NT2/D1 (cell line): ENCODE measurements around the gene C12orf76.

Source experiments
- DNase-seq: peaks from one replicate; pipeline ENCODE4 v3.0.0-alpha.2; 2011; ENCODE audit warnings: low read depth, low spot score
- H3K27me3 ChIP-seq: 2 replicates; pipeline ENCODE4 v1.6.0; 2011; ENCODE audit warnings: mild to moderate bottlenecking; ENCODE audit not compliant: insufficient read length, insufficient read depth
- H3K36me3 ChIP-seq: 2 replicates; pipeline ENCODE4 v1.6.1; 2011; ENCODE audit warnings: mild to moderate bottlenecking, low read length, mixed read lengths; ENCODE audit not compliant: insufficient read depth, insufficient read length
- H3K4me1 ChIP-seq: 2 replicates; pipeline ENCODE4 v1.5.1; 2011; ENCODE audit not compliant: insufficient read depth, insufficient read length
- H3K4me3 ChIP-seq: 2 replicates; pipeline ENCODE4 v1.5.1; 2011; ENCODE audit warnings: low read depth; ENCODE audit not compliant: insufficient read length
- H3K9ac ChIP-seq: 2 replicates; pipeline ENCODE4 v1.6.0; 2011; ENCODE audit warnings: low read depth; ENCODE audit not compliant: insufficient read length
- H3K9me3 ChIP-seq: 2 replicates; pipeline ENCODE4 v1.5.1; 2011; ENCODE audit warnings: mild to moderate bottlenecking, low read length; ENCODE audit not compliant: insufficient read depth
- SUZ12 ChIP-seq: IDR thresholded peaks from 2 replicates; pipeline ENCODE4 v1.6.1; 2011; ENCODE audit not compliant: insufficient read length, insufficient read depth; ENCODE audit errors: extremely low read depth
- YY1 ChIP-seq: IDR thresholded peaks from 2 replicates; pipeline ENCODE4 v1.6.1; 2011; ENCODE audit not compliant: insufficient read length, insufficient read depth
- ZNF274 ChIP-seq: IDR thresholded peaks from 2 replicates; pipeline ENCODE4 v1.6.1; 2011; ENCODE audit warnings: mild to moderate bottlenecking, low read depth, low read length

C12orf76 gene

GRCh38 chr12:109997393-109997792 lies 50.9 kb downstream of the C12orf76 start:
- H3K27me3 ChIP-seq: peaks cover 20% of the 10 kb centered on the region
- no peak for DNase-seq
- H3K4me1 ChIP-seq: no peaks in the 10 kb centered on the region
- TF ChIP-seq ZNF274 (no peak), SUZ12 (no peak), YY1 (no peak)
- H3K4me3 ChIP-seq: no peak overlapping the region
- H3K9ac ChIP-seq: no peak overlapping the region
- peaks cover 3% of the 10 kb centered on the region for H3K36me3 ChIP-seq
- no peaks in the 10 kb centered on the region for H3K9me3 ChIP-seq

GRCh38 chr12:109996483-109996853 lies 51.9 kb downstream of the C12orf76 start:
- Histone ChIP-seq H3K9me3 (no peaks in the 10 kb centered on the region), H3K36me3 (peaks cover 4% of the 10 kb centered on the region), H3K27me3 (peaks cover 20% of the 10 kb centered on the region), H3K4me1 (no peaks in the 10 kb centered on the region), H3K9ac (peak overlapping the region; percentile 91), H3K4me3 (peak overlapping the region; percentile 86)
- no peak for DNase-seq
- TF ChIP-seq SUZ12: no peak
- no peak for TF ChIP-seq YY1
- TF ChIP-seq ZNF274: no peak

GRCh38 chr12:109995686-109996482 lies 52.4 kb downstream of the C12orf76 start, which contains the start of gene GIT2:
GIT2 (minus strand) TSS chr12:109996368; CDS start chr12:109996224, 144 bp downstream.
- DNase-seq: peak; percentile 94
- H3K4me1 ChIP-seq: no peaks in the 10 kb centered on the region

GRCh38 chr12:109995361-109995685 lies 53.0 kb downstream of the C12orf76 start:
- DNase-seq: no peak
- H3K36me3 ChIP-seq: peaks cover 10% of the 10 kb centered on the region
- peak overlapping the region; percentile 86 for H3K4me3 ChIP-seq
- H3K4me1 ChIP-seq: no peaks in the 10 kb centered on the region
- peaks cover 12% of the 10 kb centered on the region for H3K27me3 ChIP-seq
- H3K9ac ChIP-seq: peak overlapping the region; percentile 91
- H3K9me3 ChIP-seq: no peaks in the 10 kb centered on the region
- no peak for TF ChIP-seq SUZ12
- no peak for TF ChIP-seq ZNF274
- TF ChIP-seq YY1: no peak

More at GRCh38 chr12:109995686-109996482, 52.4 kb downstream of the C12orf76 start, which contains the start of gene GIT2:
- H3K9ac ChIP-seq: peak within 1 kb of the TSS; percentile 91
- peaks cover 15% of the 10 kb centered on the region for H3K27me3 ChIP-seq
- H3K9me3 ChIP-seq: no peaks in the 10 kb centered on the region
- TF ChIP-seq ZNF274: no peak
- peak; percentile 97 for TF ChIP-seq YY1
- TF ChIP-seq SUZ12: no peak
- H3K36me3 ChIP-seq: peaks cover 4% of the 10 kb centered on the region
- H3K4me3 ChIP-seq: peak within 1 kb of the TSS; percentile 86

GRCh38 chr12:109994401-109995175 lies 53.7 kb downstream of the C12orf76 start:
- Histone ChIP-seq H3K36me3 (peaks cover 17% of the 10 kb centered on the region), H3K9me3 (no peaks in the 10 kb centered on the region), H3K9ac (no peak overlapping the region), H3K4me3 (peak overlapping the region; percentile 86), H3K27me3 (peaks cover 4% of the 10 kb centered on the region), H3K4me1 (no peaks in the 10 kb centered on the region)
- TF ChIP-seq ZNF274: no peak
- TF ChIP-seq SUZ12: no peak
- TF ChIP-seq YY1: no peak
- no peak for DNase-seq

GRCh38 chr12:109993091-109993490 lies 55.2 kb downstream of the C12orf76 start:
- Histone ChIP-seq H3K9me3 (no peaks in the 10 kb centered on the region), H3K36me3 (peaks cover 29% of the 10 kb centered on the region), H3K4me3 (no peak overlapping the region), H3K4me1 (no peaks in the 10 kb centered on the region), H3K9ac (no peak overlapping the region), H3K27me3 (no peaks in the 10 kb centered on the region)
- DNase-seq: no peak
- TF ChIP-seq ZNF274 (no peak), SUZ12 (no peak), YY1 (no peak)

- H3K36me3 ChIP-seq: peaks cover 37% of the 10 kb centered on the region
- no peak overlapping the region for H3K9ac ChIP-seq
- no peaks in the 10 kb centered on the region for H3K27me3 ChIP-seq
- no peak for TF ChIP-seq SUZ12
- TF ChIP-seq YY1: no peak
- TF ChIP-seq ZNF274: no peak
- no peaks in the 10 kb centered on the region for H3K9me3 ChIP-seq
- no peak overlapping the region for H3K4me3 ChIP-seq
- no peaks in the 10 kb centered on the region for H3K4me1 ChIP-seq
- DNase-seq: no peak
These were observed 56.7 kb downstream of the C12orf76 start for GRCh38 chr12:109991586-109991985.
